Astrocyte (in vitro differentiated cells and primary cell): ENCODE results near the gene ZSWIM8. TPM values are rescaled to one million over a fixed set of nuclear protein-coding genes. Genes with fewer than 3 reads are reported as not detected.

Source experiments
- DNase-seq: peaks from one replicate; pipeline ENCODE4 v3.0.0-alpha.2; 2010; ENCODE audit warnings: low read depth
- FAIRE-seq: peaks from 2 replicates; lab custom pipeline; 2011; peaks lifted over from hg19 to GRCh38; lab: Jason Lieb, UNC
- H2AFZ ChIP-seq: 2 replicates; pipeline ENCODE4 v1.6.0; 2012; ENCODE audit warnings: low read depth, low read length, inconsistent platforms
- H3K27ac ChIP-seq: 2 replicates; pipeline ENCODE4 v1.5.1; 2011; ENCODE audit warnings: low read depth, low read length, inconsistent platforms
- H3K27me3 ChIP-seq: 2 replicates; pipeline ENCODE4 v1.6.0; 2011; ENCODE audit warnings: low read length, inconsistent platforms; ENCODE audit not compliant: insufficient read depth
- H3K36me3 ChIP-seq: 2 replicates; pipeline ENCODE4 v1.5.1; 2011; ENCODE audit warnings: low read length, inconsistent platforms; ENCODE audit not compliant: insufficient read depth
- H3K4me1 ChIP-seq: 2 replicates; pipeline ENCODE4 v1.5.1; 2011; ENCODE audit warnings: low read length, inconsistent platforms; ENCODE audit not compliant: insufficient read depth
- H3K4me2 ChIP-seq: 2 replicates; pipeline ENCODE4 v1.6.0; 2012; ENCODE audit warnings: low read length, inconsistent platforms
- H3K4me3 ChIP-seq: 2 replicates; pipeline ENCODE4 v1.5.1; 2011; ENCODE audit warnings: low read depth, mild to moderate bottlenecking, low read length, inconsistent platforms; ENCODE audit not compliant: insufficient read depth
- H3K79me2 ChIP-seq: 2 replicates; pipeline ENCODE4 v1.6.0; 2012; ENCODE audit warnings: mild to moderate bottlenecking, low read length, inconsistent platforms; ENCODE audit not compliant: insufficient read depth
- H3K9ac ChIP-seq: 2 replicates; pipeline ENCODE4 v1.6.0; 2012; ENCODE audit warnings: mild to moderate bottlenecking, low read length, inconsistent platforms
- H3K9me3 ChIP-seq: 2 replicates; pipeline ENCODE4 v1.5.1; 2012; ENCODE audit warnings: low read depth, mild to moderate bottlenecking, low read length, inconsistent platforms; ENCODE audit not compliant: insufficient read depth
- H4K20me1 ChIP-seq: 2 replicates; pipeline ENCODE4 v1.6.0; 2012; ENCODE audit warnings: low read length, inconsistent platforms; ENCODE audit not compliant: insufficient read depth
- H3K27ac Mint-ChIP-seq: one replicate; pipeline ENCODE4 v1.8.0; 2021; ENCODE audit warnings: mild to moderate bottlenecking, mixed read lengths; ENCODE audit not compliant: unreplicated experiment
- H3K27me3 Mint-ChIP-seq: one replicate; pipeline ENCODE4 v1.8.0; 2021; ENCODE audit warnings: low read depth, mixed read lengths; ENCODE audit not compliant: unreplicated experiment
- H3K36me3 Mint-ChIP-seq: one replicate; pipeline ENCODE4 v1.8.0; 2021; ENCODE audit warnings: low read depth, mixed read lengths; ENCODE audit not compliant: unreplicated experiment
- H3K4me1 Mint-ChIP-seq: one replicate; pipeline ENCODE4 v1.8.0; 2021; ENCODE audit warnings: low read depth, mixed read lengths; ENCODE audit not compliant: unreplicated experiment
- H3K4me3 Mint-ChIP-seq: one replicate; pipeline ENCODE4 v1.8.0; 2021; ENCODE audit warnings: mild to moderate bottlenecking, moderate library complexity, mixed read lengths; ENCODE audit not compliant: unreplicated experiment
- H3K9me3 Mint-ChIP-seq: one replicate; pipeline ENCODE4 v1.8.0; 2021; ENCODE audit warnings: mild to moderate bottlenecking, mixed read lengths; ENCODE audit not compliant: unreplicated experiment
- CTCF ChIP-seq: IDR thresholded peaks from 2 replicates; pipeline ENCODE4 v1.5.1; 2011; ENCODE audit warnings: low read depth, mild to moderate bottlenecking, inconsistent platforms, low read length, moderate library complexity; ENCODE audit not compliant: insufficient read depth
- EZH2 ChIP-seq: IDR thresholded peaks from 2 replicates; pipeline ENCODE4 v1.6.1; 2012; ENCODE audit warnings: mild to moderate bottlenecking, low read length, inconsistent platforms; ENCODE audit not compliant: insufficient read depth
- total RNA-seq: library from RNA; stranded (reverse); gene quantifications from 2 replicates; pipeline ENCODE4 v1.2.1, GENCODE V29; 2021

ZSWIM8 gene
- total RNA-seq, 1 donor from 2014 or later: 70.2 TPM

GRCh38 chr10:73842349-73842748 lies 56.9 kb downstream of the ZSWIM8 start:
- H3K36me3 Mint-ChIP-seq: peaks cover 38% of the 10 kb centered on the region
- no peaks in the 10 kb centered on the region for H3K79me2 ChIP-seq
- H3K36me3 ChIP-seq: peaks cover 3% of the 10 kb centered on the region
- H3K4me1 Mint-ChIP-seq: peaks cover 6% of the 10 kb centered on the region
- no peak for FAIRE-seq
- no peaks in the 10 kb centered on the region for H3K27me3 ChIP-seq
- H3K4me2 ChIP-seq: no peak overlapping the region
- no peak for TF ChIP-seq CTCF
- peaks cover 3% of the 10 kb centered on the region for H3K27me3 Mint-ChIP-seq
- DNase-seq: no peak
- no peaks in the 10 kb centered on the region for H3K9me3 ChIP-seq
- H2AFZ ChIP-seq: no peak overlapping the region
- peaks cover 8% of the 10 kb centered on the region for H3K4me1 ChIP-seq
- no peak overlapping the region for H3K4me3 ChIP-seq
- H3K4me3 Mint-ChIP-seq: no peak overlapping the region
- H4K20me1 ChIP-seq: peaks cover 9% of the 10 kb centered on the region
- no peak overlapping the region for H3K27ac Mint-ChIP-seq
- H3K9me3 Mint-ChIP-seq: no peaks in the 10 kb centered on the region
- H3K9ac ChIP-seq: no peak overlapping the region
- no peak overlapping the region for H3K27ac ChIP-seq

GRCh38 chr10:73843261-73843660 lies 57.9 kb downstream of the ZSWIM8 start:
- no peak for TF ChIP-seq CTCF
- TF ChIP-seq EZH2: no peak
- Histone ChIP-seq H3K79me2 (no peaks in the 10 kb centered on the region), H3K9me3 (no peaks in the 10 kb centered on the region), H3K4me3 (no peak overlapping the region), H3K36me3 (peaks cover 7% of the 10 kb centered on the region), H3K27ac (no peak overlapping the region), H3K4me2 (no peak overlapping the region), H3K4me1 (peaks cover 5% of the 10 kb centered on the region), H4K20me1 (peaks cover 9% of the 10 kb centered on the region), H3K9ac (no peak overlapping the region), H3K27me3 (no peaks in the 10 kb centered on the region), H2AFZ (no peak overlapping the region)
- no peak for FAIRE-seq
- Mint-ChIP-seq H3K9me3 (no peaks in the 10 kb centered on the region), H3K4me3 (no peak overlapping the region), H3K36me3 (peaks cover 38% of the 10 kb centered on the region), H3K4me1 (peaks cover 6% of the 10 kb centered on the region), H3K27me3 (peaks cover 3% of the 10 kb centered on the region), H3K27ac (no peak overlapping the region)
- no peak for DNase-seq

- TF ChIP-seq EZH2 (no peak), CTCF (no peak)
- Mint-ChIP-seq H3K9me3 (no peaks in the 10 kb centered on the region), H3K36me3 (peaks cover 31% of the 10 kb centered on the region), H3K27me3 (peaks cover 3% of the 10 kb centered on the region), H3K27ac (no peak overlapping the region), H3K4me1 (peaks cover 4% of the 10 kb centered on the region), H3K4me3 (no peak overlapping the region)
- Histone ChIP-seq H3K27me3 (no peaks in the 10 kb centered on the region), H3K36me3 (peaks cover 14% of the 10 kb centered on the region), H2AFZ (no peak overlapping the region), H3K9me3 (no peaks in the 10 kb centered on the region), H3K4me3 (no peak overlapping the region), H4K20me1 (peaks cover 9% of the 10 kb centered on the region), H3K9ac (no peak overlapping the region), H3K4me2 (no peak overlapping the region), H3K27ac (no peak overlapping the region), H3K79me2 (no peaks in the 10 kb centered on the region), H3K4me1 (peaks cover 10% of the 10 kb centered on the region)
- FAIRE-seq (no peak), DNase-seq (no peak)
Measured at GRCh38 chr10:73847031-73847430, 61.6 kb downstream of the ZSWIM8 start.
